B cell (primary cell): ENCODE results near the gene AK8. TPM values are rescaled to one million over a fixed set of nuclear protein-coding genes. Genes with fewer than 3 reads are reported as not detected.

Source experiments
- ATAC-seq: fragments of 200-7000 bp; cut with Tn5 transposase; one replicate; pipeline ENCODE4 v1.10.0; 2021; ENCODE audit warnings: low read depth, mild to moderate bottlenecking, moderate number of reproducible peaks, moderate library complexity
- CTCF ChIA-PET: fragments of 350-600 bp; sonication (Branson Sonifier 250); formaldehyde crosslinking; loops from one replicate; lab custom pipeline; 2021; ENCODE audit warnings: antibody characterized with exemption, inconsistent platforms; lab: Charles Lee
- POLR2A ChIA-PET: fragments of 350-600 bp; sonication (Branson Sonifier 250); formaldehyde crosslinking; loops from one replicate; lab custom pipeline; 2021; ENCODE audit warnings: antibody characterized with exemption; lab: Charles Lee
- DNase-seq: peaks from one replicate; pipeline ENCODE4 v3.0.0; 2013
- H2AFZ ChIP-seq: 2 replicates; pipeline ENCODE4 v1.6.1; 2012; ENCODE audit warnings: mild to moderate bottlenecking, low read depth, low read length; ENCODE audit not compliant: insufficient read depth, poor library complexity, severe bottlenecking
- H3K27ac ChIP-seq, 2 donors: 1 replicate in 1 of 2; 2 replicates in 1 of 2; pipeline ENCODE4 v1.5.1; 2012 to 2013; ENCODE audit warnings: low read length in 2 of 2, mild to moderate bottlenecking in 2 of 2, moderate library complexity in 1 of 2
- H3K27me3 ChIP-seq, 4 experiments: fragments of 200-600 bp in 1 of 4; sonication (generic) in 1 of 4; replicated peaks in 1 of 4; 1 replicate in 2 of 4; 2 replicates in 2 of 4; pipeline versions ENCODE4 v1.6.1 to v1.7.0; 2013 to 2016; ENCODE audit warnings: low read length in 3 of 4, mild to moderate bottlenecking in 2 of 4, mixed read lengths in 1 of 4, moderate library complexity in 1 of 4; ENCODE audit not compliant: insufficient read depth in 4 of 4, control insufficient read depth in 3 of 4; ENCODE audit errors: control extremely low read depth in 1 of 4
- H3K36me3 ChIP-seq, 2 experiments: replicated peaks in 1 of 2; 1 replicate in 1 of 2; 2 replicates in 1 of 2; pipeline versions ENCODE4 v1.6.1 to v1.7.1; 2013; ENCODE audit warnings: low read length in 1 of 2; ENCODE audit not compliant: insufficient read depth in 2 of 2, control insufficient read depth in 1 of 2; ENCODE audit errors: control extremely low read depth in 1 of 2, extremely low read depth in 1 of 2
- H3K4me1 ChIP-seq, 2 donors: fragments of 200-600 bp in 1 of 2; sonication (generic) in 1 of 2; 1 replicate in 1 of 2; 2 replicates in 1 of 2; pipeline versions ENCODE4 v1.5.1 to v1.6.1; 2013 to 2017; ENCODE audit warnings: low read length in 2 of 2; ENCODE audit not compliant: control insufficient read depth in 2 of 2, insufficient read depth in 2 of 2
- H3K4me2 ChIP-seq: replicated peaks from 2 replicates; pipeline ENCODE3; 2012; ENCODE audit warnings: mild to moderate bottlenecking, low read depth, low read length; ENCODE audit not compliant: poor library complexity, severe bottlenecking
- H3K4me3 ChIP-seq, 5 experiments: fragments of 200-600 bp in 1 of 5; sonication (generic) in 1 of 5; 1 replicate in 3 of 5; 2 replicates in 2 of 5; pipeline versions ENCODE4 v1.5.1 to v1.7.0; 2011 to 2016; ENCODE audit warnings: low read length in 4 of 5, mild to moderate bottlenecking in 4 of 5, low read depth in 2 of 5, control low read depth in 1 of 5, moderate library complexity in 1 of 5; ENCODE audit not compliant: insufficient read depth in 1 of 5; ENCODE audit errors: control extremely low read depth in 1 of 5, extremely low read depth in 1 of 5
- H3K79me2 ChIP-seq: fragments of 200-600 bp; sonication (generic); one replicate; pipeline ENCODE4 v1.6.0; 2016; ENCODE audit warnings: low read length; ENCODE audit not compliant: control insufficient read depth, insufficient read depth
- H3K9ac ChIP-seq: fragments of 200-600 bp; sonication (generic); 2 replicates; pipeline ENCODE4 v1.6.1; 2017; ENCODE audit warnings: mild to moderate bottlenecking, low read length, moderate library complexity
- H3K9me3 ChIP-seq, 3 donors: one replicate each; pipeline versions ENCODE4 v1.6.1 to v1.7.1; 2013; ENCODE audit warnings: low read length in 2 of 3; ENCODE audit not compliant: control insufficient read depth in 2 of 3, insufficient read depth in 1 of 3; ENCODE audit errors: control extremely low read depth in 1 of 3
- H4K20me1 ChIP-seq: 2 replicates; pipeline ENCODE4 v1.6.0; 2012; ENCODE audit warnings: mild to moderate bottlenecking, low read length; ENCODE audit not compliant: insufficient read depth, control insufficient read depth, poor library complexity, severe bottlenecking
- H3K27ac Mint-ChIP-seq: one replicate; pipeline ENCODE4 v1.8.0; 2021; ENCODE audit warnings: mixed read lengths
- H3K27me3 Mint-ChIP-seq: one replicate; pipeline ENCODE4 v1.8.0; 2021; ENCODE audit warnings: mixed read lengths
- H3K4me1 Mint-ChIP-seq: one replicate; pipeline ENCODE4 v1.8.0; 2021; ENCODE audit warnings: mixed read lengths
- H3K4me3 Mint-ChIP-seq: one replicate; pipeline ENCODE4 v1.8.0; 2021; ENCODE audit warnings: mixed read lengths
- H3K9me3 Mint-ChIP-seq: one replicate; pipeline ENCODE4 v1.8.0; 2022; ENCODE audit warnings: mixed read lengths; ENCODE audit not compliant: insufficient read depth
- CTCF ChIP-seq: fragments of 200-600 bp; IDR thresholded peaks from one replicate; pipeline ENCODE4 v1.8.0; 2022; ENCODE audit warnings: antibody characterized with exemption, mild to moderate bottlenecking
- EZH2 ChIP-seq: IDR thresholded peaks from 2 replicates; pipeline ENCODE4 v1.6.1; 2012; ENCODE audit warnings: borderline replicate concordance, low read depth, mild to moderate bottlenecking, moderate library complexity, low read length; ENCODE audit not compliant: insufficient read depth, poor library complexity, severe bottlenecking
- WGBS: methylation state at CpG from one replicate; pipeline ENCODE4 v1.1.5; 2013; ENCODE audit warnings: missing lambda C conversion rate; ENCODE audit not compliant: insufficient coverage; 5-methylcytosine and 5-hydroxymethylcytosine counted together
- intact Hi-C: fragments of 100-400 bp; cut with micrococcal nuclease; formaldehyde crosslinking; loops from one replicate; pipeline ENCODE4 v1.10.0; 2022
- polyA plus RNA-seq: library from polyadenylated mRNA; depleted of rRNA; stranded (reverse); fragments of >200 nt; gene quantifications from 2 replicates; pipeline ENCODE4 v1.2.3, GENCODE V29; 2012
- total RNA-seq, 2 donors: library from RNA; stranded (reverse); fragments of 120-200 nt in 1 of 2; gene quantifications; 1 replicate in 1 of 2; 2 replicates in 1 of 2; pipeline versions ENCODE4 v1.2.3 to v1.2.4, GENCODE V29; 2013 to 2022

Gene AK8
- total and polyA plus RNA-seq, 2 donors (not counting 1 experiment from before 2014, with no cell fraction given), result 1.9 to 8.6 TPM

- H3K9ac ChIP-seq, result no peak overlapping the region
- H3K27ac Mint-ChIP-seq, result no peak overlapping the region
- WGBS, result no CpG with 5 or more reads among the region's 11 CpGs
- H3K27me3 Mint-ChIP-seq, result peaks cover 8% of the 10 kb centered on the region
- no peaks in the 10 kb centered on the region for H3K36me3 ChIP-seq
- ChIA-PET POLR2A (interaction anchor here (0.7 kb wide), 1 partner anchor 9 kb away, joined by 6 read pairs; no protein-coding TSS in a partner anchor), CTCF (interaction anchor here (1.4 kb wide), 1 partner anchor 18 kb away, joined by 3 read pairs; no protein-coding TSS in a partner anchor)
- no peak overlapping the region for H2AFZ ChIP-seq
- no peak overlapping the region for H3K4me2 ChIP-seq
- H3K79me2 ChIP-seq, result no peaks in the 10 kb centered on the region
- no peak for DNase-seq
- H3K9me3 ChIP-seq, result no peaks in the 10 kb centered on the region
- peaks cover 2% of the 10 kb centered on the region for H3K4me1 Mint-ChIP-seq
- no peak for ATAC-seq
- H3K4me3 Mint-ChIP-seq, result no peak overlapping the region
- intact Hi-C loops, result no loop called here
- TF ChIP-seq CTCF (no peak), EZH2 (no peak)
- no peaks in the 10 kb centered on the region for H3K4me1 ChIP-seq
- peaks cover 0 to 3% (median 1%) of the 10 kb centered on the region in 4 experiments for H3K27me3 ChIP-seq
- H3K4me3 ChIP-seq, result no peak overlapping the region
- H3K27ac ChIP-seq, result no peak overlapping the region
- H3K9me3 Mint-ChIP-seq, result no peaks in the 10 kb centered on the region
- H4K20me1 ChIP-seq, result no peaks in the 10 kb centered on the region
Measured at GRCh38 chr9:132820169-132820944, 57.7 kb downstream of the AK8 start.

- no peak overlapping the region for H3K9ac ChIP-seq
- Mint-ChIP-seq H3K27ac (no peak overlapping the region), H3K4me3 (no peak overlapping the region), H3K4me1 (peaks cover 2% of the 10 kb centered on the region), H3K27me3 (peaks cover 12% of the 10 kb centered on the region), H3K9me3 (no peaks in the 10 kb centered on the region)
- DNase-seq (no peak), ATAC-seq (no peak)
- no peak overlapping the region for H3K4me3 ChIP-seq
- H3K36me3 ChIP-seq, result no peaks in the 10 kb centered on the region
- no peak overlapping the region for H2AFZ ChIP-seq
- peaks cover 0 to 3% (median 1%) of the 10 kb centered on the region in 4 experiments for H3K27me3 ChIP-seq
- ChIA-PET CTCF (no interaction called here), POLR2A (no interaction called here)
- no peak overlapping the region for H3K27ac ChIP-seq
- H3K4me2 ChIP-seq, result no peak overlapping the region
- 67% methylated on average over 2 of the region's 4 CpGs for WGBS
- intact Hi-C loops, result no loop called here
- no peaks in the 10 kb centered on the region for H3K4me1 ChIP-seq
- H3K9me3 ChIP-seq, result peaks cover 0 to 3% (median 0%) of the 10 kb centered on the region in 3 donors
- no peaks in the 10 kb centered on the region for H4K20me1 ChIP-seq
- TF ChIP-seq CTCF (no peak), EZH2 (no peak)
- H3K79me2 ChIP-seq, result no peaks in the 10 kb centered on the region
Measured at GRCh38 chr9:132818588-132818987, 59.5 kb downstream of the AK8 start.
